ENCODE measurements around the gene MED31.
"Not testable (repeated sequence)": the region's sequence is repeated elsewhere in the genome, so short reads cannot be mapped to it uniquely, and the experiment has no call there.

The MED31 gene

DNA sequence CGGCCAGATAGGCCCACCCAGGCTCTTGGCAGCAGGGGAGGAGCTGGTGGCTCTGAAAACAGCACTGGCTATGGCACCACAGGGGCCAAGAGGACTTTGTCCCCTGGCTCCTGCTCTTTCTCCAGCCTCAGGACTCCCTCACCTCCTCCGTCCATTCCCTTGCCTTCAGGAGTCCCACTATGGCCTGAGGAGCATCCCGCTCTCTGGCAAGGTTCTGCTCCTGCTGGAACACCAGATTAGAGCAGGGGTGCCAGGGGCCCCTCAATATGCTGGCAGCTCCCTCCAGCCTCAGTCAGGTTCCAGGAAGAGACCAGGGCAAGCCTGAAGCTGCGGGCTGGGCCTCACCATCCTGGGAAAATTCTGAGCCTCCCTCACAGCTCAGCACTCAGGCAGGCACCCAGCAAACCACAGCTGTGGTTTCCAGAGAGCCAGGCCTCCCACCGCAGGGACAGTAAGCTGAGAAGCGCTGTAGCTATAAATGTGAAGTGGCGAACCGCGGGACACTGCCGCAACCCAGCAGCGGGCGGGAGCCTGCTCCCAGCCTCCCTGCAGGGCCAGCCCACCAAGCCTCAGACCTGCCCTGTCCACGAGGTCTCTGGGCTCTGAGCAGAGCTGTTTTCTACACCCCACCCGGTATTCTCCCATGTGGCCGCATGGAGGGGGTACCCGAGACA, 25.9 kb upstream of the MED31 start:
- DNase-seq (ENCODE audit: low read depth in 2 of 3, low spot score in 1 of 3) = no peak

DNA sequence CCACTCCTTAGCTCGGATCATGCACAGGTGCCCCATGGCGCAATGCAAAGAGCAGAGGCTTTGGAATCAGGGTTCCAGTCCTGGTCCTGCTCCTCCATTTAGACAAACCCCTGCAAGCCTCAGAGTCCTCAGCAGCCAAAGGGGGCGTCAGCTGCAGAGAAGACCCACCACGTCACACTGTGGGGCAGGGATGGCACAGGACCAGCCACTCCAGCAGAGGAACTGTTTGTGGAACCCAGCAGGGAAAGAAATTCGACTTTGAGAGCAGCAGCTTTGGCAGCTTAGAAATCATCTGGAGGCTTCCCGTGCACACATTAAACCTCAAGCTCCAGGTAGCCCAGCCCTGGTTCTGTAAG, 25.4 kb upstream of the MED31 start:
- no peak for DNase-seq (ENCODE audit: low read depth in 2 of 3, low spot score in 1 of 3)

DNA sequence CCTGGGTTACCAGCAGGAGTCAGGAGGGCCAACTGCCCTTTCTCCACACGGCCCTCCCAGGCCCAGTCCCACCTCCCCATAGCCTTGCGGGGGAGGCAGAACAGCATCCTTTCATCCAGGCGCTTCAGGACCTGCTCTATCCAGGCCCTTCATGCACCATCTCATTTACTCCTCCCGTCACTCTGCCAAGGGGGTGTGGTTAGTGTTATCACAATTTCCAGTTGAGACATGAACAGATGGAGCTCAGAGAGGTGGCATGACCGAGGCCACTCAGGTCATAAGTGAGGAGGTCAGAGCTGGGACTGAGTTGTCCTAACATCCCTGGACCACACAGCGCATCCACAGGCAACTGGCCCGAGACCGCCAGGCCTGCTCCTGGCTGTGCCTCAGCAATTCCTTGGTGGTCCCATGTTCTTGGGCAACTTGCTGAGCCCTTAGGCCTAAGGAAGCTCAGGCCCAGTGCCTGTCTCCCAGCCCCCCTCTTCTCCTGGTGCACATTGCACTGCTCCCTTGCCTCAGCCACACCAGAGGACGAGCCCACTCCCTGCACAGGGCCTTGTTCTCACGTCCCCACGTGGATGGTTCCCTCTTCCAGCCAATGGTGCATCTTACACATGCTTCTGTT, 23.9 kb upstream of the MED31 start:
- DNase-seq (ENCODE audit: low read depth in 2 of 3, low spot score in 1 of 3) = no peak

DNA sequence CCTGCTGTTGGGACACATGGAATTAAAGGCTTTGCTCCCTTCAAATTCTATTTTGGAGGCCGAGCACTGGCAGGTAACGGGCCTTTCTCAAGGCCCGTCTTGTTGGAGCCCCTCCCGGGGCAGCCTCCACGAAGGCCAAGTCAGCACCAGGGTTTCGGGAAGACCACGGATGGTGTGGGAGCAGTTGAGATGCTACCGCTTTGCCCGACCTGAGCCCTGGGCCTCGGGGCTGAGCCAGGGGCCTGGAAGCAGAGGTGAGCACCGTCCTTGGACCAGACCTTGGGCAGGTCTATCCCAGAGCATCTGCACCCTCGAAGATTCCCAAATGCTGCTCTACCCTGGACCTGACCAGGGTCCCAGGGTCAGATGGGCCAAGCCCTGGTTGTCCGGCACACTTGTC, 23.2 kb upstream of the MED31 start:
- DNase-seq (ENCODE audit: low read depth in 2 of 3, low spot score in 1 of 3) = no peak

DNA sequence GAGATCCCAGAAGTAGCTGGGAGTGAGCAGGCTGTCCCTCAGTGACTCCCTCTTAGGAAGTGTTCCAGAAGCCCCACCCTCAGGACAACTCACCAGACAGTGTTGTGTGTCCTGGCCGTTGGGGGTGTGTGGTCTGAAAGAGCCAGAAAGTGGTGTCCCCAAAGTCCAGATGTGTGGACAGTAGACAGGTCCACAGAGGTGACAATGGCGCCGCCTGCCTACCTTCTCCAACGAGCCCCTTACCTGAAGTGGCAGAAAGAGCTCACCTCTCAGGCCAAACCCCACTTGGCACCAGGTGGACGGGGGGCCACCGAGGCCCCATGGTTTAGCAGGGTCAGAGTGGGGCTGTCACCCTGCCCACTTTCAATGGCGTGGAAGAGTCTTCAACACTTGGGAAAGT, 20.0 kb upstream of the MED31 start:
- no peak for DNase-seq (ENCODE audit: low read depth in 2 of 3, low spot score in 1 of 3)

DNA sequence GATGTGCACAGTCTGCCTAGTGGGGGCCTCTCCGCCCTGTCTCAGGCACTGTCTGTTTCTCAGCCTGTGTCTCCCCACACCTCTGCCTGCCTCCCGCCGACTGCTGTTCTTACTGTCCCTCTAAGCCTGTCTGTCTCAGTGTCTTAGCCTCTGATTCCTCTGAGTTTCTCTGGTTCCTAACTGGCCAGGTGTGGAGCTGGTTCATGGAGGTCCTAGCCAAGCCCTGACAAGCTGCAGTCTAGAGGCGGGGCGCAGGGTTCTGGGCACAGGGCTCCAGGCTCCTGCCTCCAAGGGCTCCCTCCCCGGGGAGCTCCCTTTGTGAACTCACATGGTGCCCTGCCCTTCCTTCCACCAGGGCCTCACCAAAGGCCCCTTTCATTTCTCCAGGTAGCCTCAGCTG, 19.6 kb upstream of the MED31 start:
- no peak for DNase-seq (ENCODE audit: low read depth in 2 of 3, low spot score in 1 of 3)

DNA sequence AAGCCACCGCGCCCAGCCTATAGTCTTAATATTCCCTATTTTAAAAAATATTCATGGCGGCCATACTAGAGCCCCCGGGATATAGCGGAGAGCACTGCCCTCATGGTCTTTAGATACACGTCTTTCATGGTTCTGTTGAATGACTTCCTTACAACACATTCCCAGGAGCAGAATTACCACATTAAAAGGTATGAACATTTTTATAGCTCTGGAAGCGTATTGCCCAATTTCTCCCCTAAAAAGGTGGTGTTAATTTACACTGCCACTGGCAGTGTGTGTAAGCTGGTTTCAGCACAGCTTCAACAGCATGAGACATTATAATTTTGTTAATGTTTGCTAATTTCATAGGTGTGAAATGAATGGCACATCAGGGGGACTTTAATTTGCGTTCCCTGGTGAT, 19.2 kb upstream of the MED31 start:
- no peak for DNase-seq (ENCODE audit: low read depth in 2 of 3, low spot score in 1 of 3)

DNA sequence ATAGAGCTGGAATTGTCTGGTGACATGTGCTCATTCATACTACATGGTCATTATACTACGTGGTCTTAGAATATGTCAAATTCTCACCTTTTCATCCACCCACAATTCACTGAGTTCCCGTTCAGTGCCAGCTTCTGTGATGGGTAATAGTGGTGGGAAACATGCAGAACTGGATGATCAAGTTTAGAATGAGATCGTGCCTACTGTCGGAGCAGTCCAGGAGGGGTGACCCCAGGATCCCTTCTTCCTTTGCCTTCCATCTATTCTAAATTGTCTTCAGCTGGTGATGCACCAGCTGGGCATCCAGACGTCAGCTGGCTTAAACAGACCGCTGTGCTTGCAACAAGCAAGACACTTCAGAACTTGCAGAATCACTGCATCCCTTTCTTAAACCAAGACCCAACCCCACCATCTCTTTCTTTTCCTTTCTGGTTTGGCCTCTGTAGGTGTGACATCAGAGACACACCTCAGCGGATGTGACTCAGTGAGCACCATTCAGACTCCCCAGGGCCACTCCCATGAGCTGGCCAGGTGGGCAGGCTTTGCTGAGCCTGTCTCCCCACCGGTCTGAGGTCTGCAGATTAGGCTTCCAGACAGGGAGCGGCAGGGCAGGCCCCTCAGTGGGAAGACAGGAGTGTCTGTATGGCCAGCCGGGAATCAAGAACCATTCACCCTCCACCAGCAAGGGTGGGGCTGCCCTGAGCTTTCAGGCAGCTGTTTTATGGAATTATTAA, 18.2 kb upstream of the MED31 start:
- DNase-seq (ENCODE audit: low read depth in 2 of 3, low spot score in 1 of 3) = no peak

DNA sequence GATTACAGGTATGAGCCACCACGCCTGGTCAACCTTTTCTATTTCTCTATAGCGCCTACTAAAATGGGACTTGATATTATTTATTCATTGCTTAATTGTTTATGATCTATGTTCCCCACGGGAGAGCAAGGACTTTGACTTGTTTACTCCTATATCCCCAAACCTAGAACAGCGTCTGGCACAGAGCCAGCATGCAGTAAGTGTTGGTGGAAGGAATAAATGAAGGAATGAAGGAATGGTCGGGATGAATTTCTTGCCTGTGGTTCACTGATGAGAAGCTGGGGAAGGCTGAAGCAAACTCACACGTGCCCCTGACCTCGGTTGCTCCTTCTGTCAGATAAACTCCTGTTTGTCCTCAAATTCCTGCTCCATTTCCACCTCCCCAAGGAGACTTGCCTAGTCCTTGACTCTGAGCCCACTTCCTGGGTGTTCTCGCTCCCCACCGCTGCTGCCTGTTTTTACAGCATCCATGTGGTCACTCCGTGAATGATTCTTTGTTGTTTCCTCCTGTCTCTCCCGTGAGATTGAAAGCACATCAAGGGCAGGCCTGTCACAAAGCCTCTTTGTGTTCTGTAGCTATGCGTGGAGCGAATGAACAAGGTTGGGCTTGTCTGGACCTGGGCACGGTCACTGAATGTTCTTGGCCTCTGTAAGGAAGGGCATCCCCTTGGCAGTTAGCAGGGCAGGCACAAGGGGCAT, 17.5 kb upstream of the MED31 start:
- DNase-seq (ENCODE audit: low read depth in 2 of 3, low spot score in 1 of 3) = no peak

DNA sequence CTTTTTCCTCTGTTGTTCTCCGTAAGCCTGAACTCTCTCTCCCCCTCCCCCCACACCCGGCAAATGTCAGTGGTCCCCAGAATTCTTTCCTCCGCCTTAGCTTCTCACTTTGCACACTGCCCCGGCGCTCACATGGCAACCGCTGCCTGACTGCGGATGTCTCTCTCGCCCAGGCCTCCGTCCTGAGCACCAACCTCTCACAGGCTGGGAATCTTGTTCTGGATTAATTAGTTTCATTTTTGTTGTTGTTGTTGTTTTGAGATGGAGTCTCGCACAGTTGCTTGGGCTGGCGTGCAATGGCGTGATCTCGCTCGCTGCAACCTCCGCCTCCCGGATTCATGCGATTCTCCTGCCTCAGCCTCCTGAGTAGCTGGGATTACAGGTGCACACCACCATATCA, 16.8 kb upstream of the MED31 start:
- DNase-seq (ENCODE audit: low read depth in 2 of 3, low spot score in 1 of 3) = no peak

DNA sequence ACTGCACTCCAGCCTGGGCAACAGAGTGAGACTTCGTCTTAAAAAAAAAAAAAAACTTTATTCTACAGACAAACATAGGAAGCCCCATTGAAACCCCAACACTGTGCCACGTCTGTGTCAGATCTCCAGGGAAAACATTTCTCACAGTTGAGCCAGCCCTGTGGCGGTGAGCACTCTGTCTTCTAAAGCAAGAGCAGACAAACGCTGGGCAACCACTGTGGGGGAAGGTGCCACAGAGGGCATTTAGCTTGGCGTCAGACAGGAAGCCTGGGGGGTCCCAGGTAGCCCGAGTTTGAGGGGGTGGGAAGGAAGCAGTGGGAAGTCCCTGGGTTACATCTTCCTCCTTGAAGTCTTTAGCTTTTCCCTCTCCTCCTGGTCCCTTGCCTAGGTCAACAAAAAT, 16.1 kb upstream of the MED31 start:
- DNase-seq (ENCODE audit: low read depth in 2 of 3, low spot score in 1 of 3) = no peak

DNA sequence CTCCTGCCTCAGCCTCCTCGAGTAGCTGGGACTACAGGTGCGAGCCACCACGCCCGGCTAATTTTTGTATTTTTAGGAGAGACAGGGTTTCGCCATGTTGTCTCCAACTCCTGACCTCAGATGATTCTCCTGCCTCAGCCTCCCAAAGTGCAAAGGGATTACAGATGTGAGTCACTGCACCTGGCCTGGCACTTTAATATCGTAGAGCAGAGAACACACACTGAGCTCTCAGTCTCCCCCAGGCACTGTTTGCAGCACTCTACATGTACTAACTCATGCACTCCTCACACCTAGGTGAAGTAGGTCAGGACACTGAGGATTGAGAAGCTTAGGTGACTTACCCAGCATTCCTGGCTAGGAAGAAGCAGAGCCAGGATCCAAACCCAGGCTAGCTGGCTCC, 15.2 kb upstream of the MED31 start:
- DNase-seq (ENCODE audit: low read depth in 2 of 3, low spot score in 1 of 3) = no peak

DNA sequence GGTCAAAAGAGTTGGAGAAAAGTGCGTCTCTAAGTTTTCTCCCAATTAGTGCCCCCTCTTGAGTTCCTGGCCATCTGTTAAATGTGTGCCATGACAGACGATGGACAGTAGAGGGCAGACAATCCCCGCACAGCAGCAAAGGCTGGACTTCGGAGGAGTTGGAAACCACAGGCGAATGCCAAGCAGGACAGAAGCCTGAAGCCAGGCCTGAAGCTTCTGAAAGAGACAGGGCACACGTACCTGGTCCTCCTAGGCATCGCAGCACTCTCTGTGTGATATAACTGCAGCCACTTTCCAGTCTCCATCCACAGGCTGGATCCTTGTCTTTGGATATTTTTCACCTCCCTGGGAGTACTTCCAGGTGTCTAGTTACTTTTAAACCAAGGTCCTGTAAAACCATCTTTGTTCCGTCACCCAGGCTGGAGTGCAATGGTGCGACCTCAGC, 14.7 kb upstream of the MED31 start:
- peak in 2 of 3 donors; percentile 18 to 33 for DNase-seq (ENCODE audit: low read depth in 2 of 3, low spot score in 1 of 3)

DNA sequence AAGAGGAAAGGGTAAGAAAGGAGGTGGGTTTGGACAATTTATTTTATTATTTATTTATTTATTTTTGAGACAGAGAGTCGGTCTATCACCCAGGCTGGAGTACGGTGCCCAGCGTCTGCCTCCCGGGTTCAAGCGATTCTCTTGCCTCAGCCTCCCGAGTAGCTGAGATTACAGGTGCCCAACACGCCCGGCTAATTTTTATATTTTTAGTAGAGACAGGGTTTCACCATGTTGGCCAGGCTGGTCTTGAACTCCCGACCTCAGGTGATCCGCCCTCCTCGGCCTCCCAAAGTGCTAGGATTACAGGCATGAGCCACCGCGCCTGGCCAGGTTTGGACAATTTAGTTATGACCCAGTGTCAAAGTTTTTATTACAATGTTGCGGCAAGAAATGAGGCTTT, 11.8 kb upstream of the MED31 start:
- DNase-seq (ENCODE audit: low read depth in 2 of 3, low spot score in 1 of 3) = not testable (repeated sequence)

DNA sequence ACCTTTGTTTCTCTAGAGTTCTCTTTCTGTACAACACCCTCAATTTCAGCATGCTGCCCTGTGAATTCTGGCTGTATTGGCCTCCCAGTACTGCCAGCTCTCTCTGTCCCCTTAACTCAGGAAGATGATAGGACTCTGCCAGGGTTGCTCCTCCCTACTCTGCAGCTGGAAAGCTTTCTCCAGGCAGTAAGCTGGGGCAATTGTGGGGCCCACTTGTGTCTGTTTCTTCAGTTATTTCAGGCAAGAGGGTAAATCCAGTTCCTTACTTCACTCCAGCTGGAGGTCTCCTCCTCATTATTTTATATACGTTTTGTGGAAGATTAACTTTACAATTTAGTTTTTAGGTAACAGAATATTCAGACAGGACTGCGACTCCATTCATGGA, 10.1 kb upstream of the MED31 start:
- DNase-seq (ENCODE audit: low read depth in 2 of 3, low spot score in 1 of 3) = no peak

DNA sequence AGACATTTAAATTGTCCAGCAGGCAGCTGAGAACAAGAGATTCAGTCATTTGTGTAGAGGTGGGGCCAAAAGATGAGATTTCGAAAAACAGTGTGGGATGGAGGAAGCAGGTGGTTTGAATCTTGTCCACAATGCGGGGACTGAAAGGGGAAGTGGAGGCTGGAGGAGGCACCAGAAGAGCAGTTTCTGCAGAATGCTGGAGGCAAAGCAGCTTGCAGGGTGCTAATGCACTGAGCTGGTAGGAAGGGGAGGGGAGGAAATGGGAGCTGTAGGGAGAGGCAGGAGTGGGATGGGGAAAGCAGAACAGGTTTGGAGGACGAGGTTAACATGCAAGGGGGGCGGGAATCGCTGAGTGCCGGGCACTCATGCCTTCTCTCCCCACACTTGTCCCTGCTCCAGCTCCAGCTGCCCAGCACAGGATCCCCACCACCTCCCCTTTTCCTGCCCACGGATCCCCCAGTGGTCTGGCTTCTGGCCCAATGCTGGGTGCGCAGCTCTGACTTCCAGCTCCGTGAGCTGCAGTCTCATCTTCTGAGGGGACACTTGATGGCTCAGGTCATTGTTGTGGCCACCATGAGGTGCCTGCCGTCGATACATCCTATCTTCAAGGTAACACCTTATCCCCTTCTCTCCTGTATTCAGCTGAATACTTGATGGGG, 9.5 kb upstream of the MED31 start:
- DNase-seq (ENCODE audit: low read depth in 2 of 3, low spot score in 1 of 3) = no peak

DNA sequence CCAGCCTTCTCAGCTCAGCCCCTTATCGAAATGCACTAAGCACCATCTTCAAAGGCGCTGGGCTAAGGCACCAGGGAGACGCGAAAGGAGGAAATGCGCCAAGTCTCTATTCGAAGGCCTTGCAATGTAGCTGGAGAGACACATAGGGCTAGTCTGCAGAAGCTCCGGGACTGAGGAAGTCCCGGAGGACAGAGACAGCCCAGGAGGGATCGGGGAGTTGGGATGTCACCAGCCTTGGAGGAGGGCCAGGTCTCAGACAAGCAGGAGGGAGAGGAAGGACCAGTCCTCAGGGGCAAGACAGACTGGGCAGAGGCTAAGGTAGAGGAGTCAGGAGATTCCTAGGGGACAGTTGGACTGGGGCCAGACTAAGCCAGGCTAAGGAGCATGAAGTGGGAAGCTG, 8.7 kb upstream of the MED31 start:
- DNase-seq (ENCODE audit: low read depth in 2 of 3, low spot score in 1 of 3) = no peak

DNA sequence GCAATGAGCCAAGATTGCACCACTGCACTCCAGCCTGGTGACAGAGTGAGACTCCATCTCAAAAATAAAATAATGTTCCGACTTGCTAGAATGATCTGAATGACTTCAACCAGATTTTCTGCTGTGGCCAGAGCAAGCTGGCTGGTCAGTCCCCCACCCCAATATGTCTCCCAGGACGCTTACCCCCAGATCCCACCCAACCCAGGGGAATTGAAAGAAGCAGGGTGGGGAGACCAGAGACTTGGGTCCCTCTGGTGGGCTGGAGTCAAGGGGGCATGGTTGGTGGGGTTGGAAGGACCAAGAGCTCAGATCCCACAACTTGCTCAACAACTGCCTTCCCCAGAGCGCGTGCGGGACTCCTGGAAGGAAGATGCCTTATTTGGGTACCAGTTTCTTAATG, 7.0 kb upstream of the MED31 start:
- DNase-seq (ENCODE audit: low read depth in 2 of 3, low spot score in 1 of 3) = not testable (repeated sequence)

DNA sequence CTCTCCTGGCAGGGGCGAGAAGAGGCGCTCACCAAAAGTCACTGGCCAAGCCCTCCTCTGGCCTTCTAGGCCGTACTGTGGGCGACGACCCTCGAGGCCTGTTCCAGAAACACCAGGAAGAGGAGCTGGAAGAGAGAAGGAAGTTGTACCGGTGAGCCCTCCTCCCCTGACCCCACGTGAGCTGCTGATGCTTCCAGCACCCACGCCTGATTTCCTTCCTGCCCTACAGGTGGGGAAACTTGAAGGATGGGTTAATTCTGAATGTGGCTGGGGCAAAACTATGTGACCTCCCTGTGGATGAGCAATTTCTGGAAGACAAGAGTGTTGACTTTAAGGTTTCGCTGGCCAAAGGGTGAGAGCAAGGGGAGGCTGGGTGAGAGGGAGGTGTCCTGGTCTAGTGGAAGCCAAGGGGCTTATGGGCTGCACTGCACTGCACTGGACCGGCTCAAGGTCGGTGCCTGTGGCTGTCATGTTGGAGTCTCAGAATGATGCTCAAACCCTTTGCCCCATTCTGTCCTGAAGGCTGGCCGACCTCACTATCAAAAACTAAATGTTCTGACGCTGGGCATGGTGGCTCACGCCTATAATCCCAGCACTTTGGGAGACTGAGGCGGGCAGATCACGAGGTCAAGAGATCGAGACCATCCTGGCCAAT, 6.4 kb upstream of the MED31 start:
- no peak for DNase-seq (ENCODE audit: low read depth in 2 of 3, low spot score in 1 of 3)

DNA sequence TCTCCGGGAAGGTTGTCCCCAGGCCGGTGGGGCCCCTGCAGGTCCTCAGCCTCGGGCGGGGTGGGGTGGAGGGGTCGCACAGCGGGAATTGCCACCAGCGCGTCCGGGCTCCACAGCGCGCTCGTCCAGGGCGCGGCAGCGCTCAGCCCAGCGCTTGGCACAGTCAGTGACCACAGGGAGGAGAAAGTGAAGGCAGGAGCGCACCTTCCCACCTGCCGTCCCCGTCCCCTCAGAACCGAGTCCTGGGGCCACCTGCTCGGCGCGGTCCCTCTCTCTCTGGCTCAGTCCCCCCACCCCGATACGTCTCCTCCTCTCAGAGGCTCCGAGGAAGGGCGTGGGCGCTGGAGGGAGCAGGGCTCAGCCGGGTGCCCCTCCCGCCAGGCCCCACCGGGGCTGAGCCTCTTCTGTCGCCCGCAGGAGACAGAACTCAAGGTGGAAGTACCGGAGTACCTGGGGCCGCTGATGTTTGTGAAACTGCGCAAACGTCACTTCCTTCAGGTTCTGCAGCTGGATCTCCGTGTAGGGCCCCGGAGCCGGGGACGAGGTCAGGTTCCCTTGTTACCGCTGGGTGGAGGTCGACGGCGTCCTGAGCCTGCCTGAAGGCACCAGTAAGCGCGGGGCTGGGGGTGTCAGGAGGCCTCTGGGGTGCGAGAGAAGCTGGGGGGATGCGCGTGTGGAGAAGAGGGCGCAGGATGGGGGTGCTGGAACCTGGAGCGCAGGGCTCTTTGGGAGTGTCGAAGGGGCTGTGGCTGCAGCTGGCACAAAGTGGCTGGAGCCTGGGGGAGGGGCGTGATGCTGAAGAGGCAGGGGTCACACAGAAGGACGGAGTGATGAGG, 5.6 kb upstream of the MED31 start:
- peak in 1 of 3 donors; percentile 43 for DNase-seq (ENCODE audit: low read depth in 2 of 3, low spot score in 1 of 3)

Data from stimulated activated CD4-positive, alpha-beta T cell treated with anti-CD3 and anti-CD28 coated beads, Interleukin-12 subunit alpha, Interleukin-12 subunit beta, amount 100 ng/mL, for 48 hours (primary cell).